HCT116 (cell line): ENCODE measurements around the gene PAK1IP1. TPM values are rescaled to one million over a fixed set of nuclear protein-coding genes. Genes with fewer than 3 reads are reported as not detected.

Experiments
- ATAC-seq: fragments of 200-7000 bp; cut with Tn5 transposase; 2 replicates; pipeline ENCODE4 v1.9.1; 2020; ENCODE audit warnings: mild to moderate bottlenecking, moderate library complexity
- BruUV-seq: library from RNA; stranded (reverse); fragments of 400-500 nt; replicated peaks from 2 replicates; lab custom pipeline; 2021; lab: Mats Ljungman, UMichigan
- CTCF ChIA-PET: fragments of 300-600 bp; sonication (Branson Sonifier 250); formaldehyde crosslinking; loops from one replicate; lab custom pipeline; 2021; ENCODE audit warnings: antibody characterized with exemption; lab: Charles Lee
- POLR2A ChIA-PET: fragments of 300-600, 350-600 bp; sonication (Branson Sonifier 250); formaldehyde crosslinking; loops from one replicate; lab custom pipeline; 2021; ENCODE audit warnings: antibody characterized with exemption; lab: Charles Lee
- RAD21 ChIA-PET, 2 experiments: fragments of 300-600 bp; sonication (Branson Sonifier 250); formaldehyde crosslinking; loops; one replicate each; lab custom pipeline; 2023; ENCODE audit warnings: low total read pairs in 2 of 2; ENCODE audit not compliant: uncharacterized antibody in 2 of 2, unreplicated experiment in 2 of 2, low non-redundant PET in 1 of 2; lab: Charles Lee
- DNase-seq: peaks from one replicate; pipeline ENCODE4 v3.0.0-alpha.2; 2010; ENCODE audit warnings: low read depth, low spot score
- H2AFZ ChIP-seq: fragments of 200-600 bp; shearing (Covaris generic), sonication (generic); 2 replicates; pipeline ENCODE4 v1.6.1; 2017; ENCODE audit warnings: low read depth, mixed run types, mixed read lengths, antibody characterized with exemption, low read length; ENCODE audit not compliant: poor library complexity, severe bottlenecking
- H3K27ac ChIP-seq: 2 replicates; pipeline ENCODE4 v1.5.1; 2012; ENCODE audit warnings: low read depth, low read length
- H3K27me3 ChIP-seq: fragments of 200-600 bp; sonication (generic); 2 replicates; pipeline ENCODE4 v1.6.1; 2016; ENCODE audit warnings: mixed run types, low read length, mixed read lengths; ENCODE audit not compliant: insufficient read depth
- H3K36me3 ChIP-seq, 2 experiments: fragments of 200-500 bp in 1 of 2; fragments of 200-600 bp in 1 of 2; sonication (Bioruptor generic) in 1 of 2; sonication (generic) in 1 of 2; 2 replicates each; pipeline versions ENCODE4 v1.5.1 to v1.6.1; 2014 to 2016; ENCODE audit warnings: low read length in 2 of 2, inconsistent platforms in 1 of 2, mixed read lengths in 1 of 2, mixed run types in 1 of 2; ENCODE audit not compliant: insufficient read depth in 2 of 2, control insufficient read depth in 1 of 2
- H3K4me1 ChIP-seq, 2 experiments: fragments of 200-600 bp in 1 of 2; sonication (generic) in 1 of 2; 2 replicates each; pipeline versions ENCODE4 v1.5.1 to v1.6.1; 2012 to 2017; ENCODE audit warnings: low read length in 2 of 2, inconsistent platforms in 1 of 2, mild to moderate bottlenecking in 1 of 2, mixed read lengths in 1 of 2, mixed run types in 1 of 2, moderate library complexity in 1 of 2; ENCODE audit not compliant: insufficient read depth in 2 of 2, control insufficient read depth in 1 of 2
- H3K4me2 ChIP-seq: fragments of 200-600 bp; sonication (generic); 2 replicates; pipeline ENCODE4 v1.6.1; 2017; ENCODE audit warnings: mixed run types, low read length, mixed read lengths
- H3K4me3 ChIP-seq, 2 experiments: fragments of 200-600 bp in 1 of 2; sonication (generic) in 1 of 2; replicated peaks in 1 of 2; 2 replicates each; pipeline ENCODE4 v1.5.1; 2011 to 2016; ENCODE audit warnings: low read length in 2 of 2, control low read depth in 1 of 2, low read depth in 1 of 2, mild to moderate bottlenecking in 1 of 2, mixed read lengths in 1 of 2, mixed run types in 1 of 2
- H3K79me2 ChIP-seq: fragments of 200-600 bp; sonication (generic); 2 replicates; pipeline ENCODE4 v1.6.1; 2017; ENCODE audit warnings: mild to moderate bottlenecking, mixed run types, low read length, moderate library complexity, mixed read lengths; ENCODE audit not compliant: insufficient read depth
- H3K9ac ChIP-seq: fragments of 200-600 bp; sonication (generic); 2 replicates; pipeline ENCODE4 v1.6.1; 2016; ENCODE audit warnings: low read length, mixed read lengths
- H3K9me2 ChIP-seq: fragments of 200-600 bp; sonication (generic), shearing (Covaris generic); 2 replicates; pipeline ENCODE4 v1.6.1; 2017; ENCODE audit warnings: mixed run types, mild to moderate bottlenecking, moderate library complexity; ENCODE audit not compliant: insufficient read depth
- H3K9me3 ChIP-seq, 2 experiments: fragments of 200-500 bp in 1 of 2; fragments of 200-600 bp in 1 of 2; sonication (Bioruptor generic) in 1 of 2; sonication (generic) in 1 of 2; 2 replicates each; pipeline ENCODE4 v1.6.1; 2014 to 2017; ENCODE audit warnings: low read length in 2 of 2, mixed read lengths in 2 of 2, inconsistent platforms in 1 of 2, low read depth in 1 of 2, mild to moderate bottlenecking in 1 of 2, mixed run types in 1 of 2, moderate library complexity in 1 of 2; ENCODE audit not compliant: control insufficient read depth in 1 of 2, insufficient read depth in 1 of 2
- H4K20me1 ChIP-seq: fragments of 200-600 bp; sonication (generic), shearing (Covaris generic); 2 replicates; pipeline ENCODE4 v1.6.1; 2017; ENCODE audit warnings: mixed run types, mild to moderate bottlenecking, moderate library complexity; ENCODE audit not compliant: insufficient read depth
- CBX3 ChIP-seq: IDR thresholded peaks from 2 replicates; pipeline ENCODE4 v1.6.1; 2012; ENCODE audit warnings: low read depth
- CEBPB ChIP-seq: IDR thresholded peaks from 2 replicates; pipeline ENCODE4 v1.6.1; 2012; ENCODE audit warnings: low read depth
- POLR2AphosphoS5 ChIP-seq: IDR thresholded peaks from 2 replicates; pipeline ENCODE4 v1.6.1; 2011; ENCODE audit warnings: mild to moderate bottlenecking, low read depth, low read length, moderate library complexity
- RAD21 ChIP-seq: IDR thresholded peaks from 2 replicates; pipeline ENCODE4 v1.6.1; 2012; ENCODE audit warnings: low read depth, mild to moderate bottlenecking
- YY1 ChIP-seq: IDR thresholded peaks from 2 replicates; pipeline ENCODE4 v1.6.1; 2011; ENCODE audit warnings: low read length, low read depth, moderate library complexity, mild to moderate bottlenecking; ENCODE audit not compliant: insufficient replicate concordance; ENCODE audit errors: extremely low read depth
- ZFX ChIP-seq: fragments of 450-650 bp; IDR thresholded peaks from 2 replicates; pipeline ENCODE4 v1.6.1; 2017
- ZNF274 ChIP-seq: fragments of 200-500 bp; sonication (Bioruptor generic); IDR thresholded peaks from 2 replicates; pipeline ENCODE4 v1.6.1; 2014; ENCODE audit warnings: mild to moderate bottlenecking, low read depth, low read length, inconsistent platforms
- intact Hi-C: fragments of 100-400 bp; cut with micrococcal nuclease; formaldehyde crosslinking; loops from 2 replicates; pipeline ENCODE4 v1.10.0; 2022
- total RNA-seq: library from RNA; stranded (reverse); gene quantifications from one replicate; pipeline ENCODE4 v1.2.1, GENCODE V29; 2021; ENCODE audit not compliant: unreplicated experiment
- TF ChIP-seq, protein P1 (sequence below): IDR thresholded peaks from 2 replicates; pipeline ENCODE4 v1.6.1; 2011; ENCODE audit warnings: mild to moderate bottlenecking, low read length, moderate library complexity; ENCODE audit not compliant: insufficient replicate concordance; ENCODE audit errors: extremely low read depth
- TF ChIP-seq, protein P2 (sequence below), 3 experiments: fragments of 200-600 bp in 1 of 3; sonication (generic) in 1 of 3; IDR thresholded peaks in 2 of 3; conservative IDR thresholded peaks in 1 of 3; 2 replicates each; pipeline ENCODE4 v1.5.1; 2012 to 2017; ENCODE audit warnings: low read depth in 2 of 3, low read length in 2 of 3, antibody characterized with exemption in 1 of 3, borderline replicate concordance in 1 of 3, control low read depth in 1 of 3, mild to moderate bottlenecking in 1 of 3, mixed read lengths in 1 of 3, mixed run types in 1 of 3, moderate library complexity in 1 of 3; ENCODE audit not compliant: insufficient read depth in 1 of 3
- TF ChIP-seq, protein P3 (sequence below): IDR thresholded peaks from 2 replicates; pipeline ENCODE4 v1.6.1; 2012

Gene PAK1IP1
- total RNA-seq, 1 experiment from 2014 or later: 24.3 TPM

DNA sequence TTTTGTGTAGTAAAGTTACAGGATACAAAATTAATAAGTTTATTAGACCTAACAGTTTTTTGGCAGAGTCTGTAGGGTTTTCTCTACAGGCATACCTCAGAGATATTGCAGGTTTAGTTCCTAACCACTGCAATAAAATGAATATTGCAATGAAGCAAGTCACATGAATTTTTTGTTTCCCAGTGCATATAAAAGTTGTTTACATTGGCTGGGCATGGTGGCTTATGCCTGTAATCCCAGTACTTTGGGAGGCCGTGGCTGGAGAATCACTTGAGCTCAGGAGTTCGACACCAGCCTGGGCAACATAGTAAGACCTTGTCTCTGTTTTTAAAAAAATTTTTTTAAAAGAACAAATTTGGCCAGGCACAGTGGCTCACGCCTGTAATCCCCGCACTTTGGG, 16.3 kb upstream of the PAK1IP1 start:
- no peak overlapping the region for H3K4me3 ChIP-seq
- no peak for ATAC-seq
- no peak overlapping the region for H3K9ac ChIP-seq
- H3K9me2 ChIP-seq: no peaks in the 10 kb centered on the region
- H3K79me2 ChIP-seq: no peaks in the 10 kb centered on the region
- H4K20me1 ChIP-seq: no peaks in the 10 kb centered on the region
- intact Hi-C loops: no loop called here
- ChIA-PET POLR2A (no interaction called here), RAD21 (no interaction called here), CTCF (no interaction called here)
- H3K4me2 ChIP-seq: no peak overlapping the region
- H3K36me3 ChIP-seq: no peaks in the 10 kb centered on the region
- no peak overlapping the region for H2AFZ ChIP-seq
- BruUV-seq: no TSS peak
- no peak for DNase-seq
- no peak overlapping the region for H3K27ac ChIP-seq
- no peaks in the 10 kb centered on the region for H3K4me1 ChIP-seq
- TF ChIP-seq CBX3 (no peak), POLR2AphosphoS5 (no peak), RAD21 (no peak), YY1 (no peak), ZFX (no peak), CEBPB (no peak), ZNF274 (no peak)
- TF ChIP-seq, protein P1, sequence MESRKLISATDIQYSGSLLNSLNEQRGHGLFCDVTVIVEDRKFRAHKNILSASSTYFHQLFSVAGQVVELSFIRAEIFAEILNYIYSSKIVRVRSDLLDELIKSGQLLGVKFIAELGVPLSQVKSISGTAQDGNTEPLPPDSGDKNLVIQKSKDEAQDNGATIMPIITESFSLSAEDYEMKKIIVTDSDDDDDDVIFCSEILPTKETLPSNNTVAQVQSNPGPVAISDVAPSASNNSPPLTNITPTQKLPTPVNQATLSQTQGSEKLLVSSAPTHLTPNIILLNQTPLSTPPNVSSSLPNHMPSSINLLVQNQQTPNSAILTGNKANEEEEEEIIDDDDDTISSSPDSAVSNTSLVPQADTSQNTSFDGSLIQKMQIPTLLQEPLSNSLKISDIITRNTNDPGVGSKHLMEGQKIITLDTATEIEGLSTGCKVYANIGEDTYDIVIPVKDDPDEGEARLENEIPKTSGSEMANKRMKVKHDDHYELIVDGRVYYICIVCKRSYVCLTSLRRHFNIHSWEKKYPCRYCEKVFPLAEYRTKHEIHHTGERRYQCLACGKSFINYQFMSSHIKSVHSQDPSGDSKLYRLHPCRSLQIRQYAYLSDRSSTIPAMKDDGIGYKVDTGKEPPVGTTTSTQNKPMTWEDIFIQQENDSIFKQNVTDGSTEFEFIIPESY: no peak
- TF ChIP-seq, protein P2, sequence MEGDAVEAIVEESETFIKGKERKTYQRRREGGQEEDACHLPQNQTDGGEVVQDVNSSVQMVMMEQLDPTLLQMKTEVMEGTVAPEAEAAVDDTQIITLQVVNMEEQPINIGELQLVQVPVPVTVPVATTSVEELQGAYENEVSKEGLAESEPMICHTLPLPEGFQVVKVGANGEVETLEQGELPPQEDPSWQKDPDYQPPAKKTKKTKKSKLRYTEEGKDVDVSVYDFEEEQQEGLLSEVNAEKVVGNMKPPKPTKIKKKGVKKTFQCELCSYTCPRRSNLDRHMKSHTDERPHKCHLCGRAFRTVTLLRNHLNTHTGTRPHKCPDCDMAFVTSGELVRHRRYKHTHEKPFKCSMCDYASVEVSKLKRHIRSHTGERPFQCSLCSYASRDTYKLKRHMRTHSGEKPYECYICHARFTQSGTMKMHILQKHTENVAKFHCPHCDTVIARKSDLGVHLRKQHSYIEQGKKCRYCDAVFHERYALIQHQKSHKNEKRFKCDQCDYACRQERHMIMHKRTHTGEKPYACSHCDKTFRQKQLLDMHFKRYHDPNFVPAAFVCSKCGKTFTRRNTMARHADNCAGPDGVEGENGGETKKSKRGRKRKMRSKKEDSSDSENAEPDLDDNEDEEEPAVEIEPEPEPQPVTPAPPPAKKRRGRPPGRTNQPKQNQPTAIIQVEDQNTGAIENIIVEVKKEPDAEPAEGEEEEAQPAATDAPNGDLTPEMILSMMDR (IDR thresholded peaks at IDR 0.05 in 2 of 3, conservative IDR thresholded peaks at IDR 0.05 in 1 of 3; ENCODE audit: borderline replicate concordance in 1 of 3, insufficient read depth in 1 of 3, low read depth in 2 of 3, low read length in 2 of 3): no peak
- TF ChIP-seq, protein P3, sequence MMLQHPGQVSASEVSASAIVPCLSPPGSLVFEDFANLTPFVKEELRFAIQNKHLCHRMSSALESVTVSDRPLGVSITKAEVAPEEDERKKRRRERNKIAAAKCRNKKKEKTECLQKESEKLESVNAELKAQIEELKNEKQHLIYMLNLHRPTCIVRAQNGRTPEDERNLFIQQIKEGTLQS: no peak
- no peaks in the 10 kb centered on the region for H3K9me3 ChIP-seq
- no peaks in the 10 kb centered on the region for H3K27me3 ChIP-seq
